T-helper 2 cell treated with Interferon-gamma antibody and Interleukin-4, amounts not matched to agents 100 ng/mL and 5 ng/mL, for 36 hours (primary cell): ENCODE measurements around the gene LRRC28. TPM values are rescaled to one million over a fixed set of nuclear protein-coding genes. Genes with fewer than 3 reads are reported as not detected.

Experiments
- intact Hi-C: fragments of 100-400 bp; cut with micrococcal nuclease; formaldehyde crosslinking; loops from one replicate; pipeline ENCODE4 v1.15.1; 2023
- total RNA-seq: library from RNA; stranded (reverse); gene quantifications from 2 replicates; pipeline ENCODE4 v1.2.3, GENCODE V29; 2022

LRRC28 gene
- total RNA-seq, 1 donor from 2014 or later = 19.8 TPM

- intact Hi-C loops = no loop called here
Observed at GRCh38 chr15:99303907-99304306, 52.6 kb downstream of the LRRC28 start.

GRCh38 chr15:99305761-99306505 is 54.7 kb downstream of the LRRC28 start:
- intact Hi-C loops = no loop called here

DNA sequence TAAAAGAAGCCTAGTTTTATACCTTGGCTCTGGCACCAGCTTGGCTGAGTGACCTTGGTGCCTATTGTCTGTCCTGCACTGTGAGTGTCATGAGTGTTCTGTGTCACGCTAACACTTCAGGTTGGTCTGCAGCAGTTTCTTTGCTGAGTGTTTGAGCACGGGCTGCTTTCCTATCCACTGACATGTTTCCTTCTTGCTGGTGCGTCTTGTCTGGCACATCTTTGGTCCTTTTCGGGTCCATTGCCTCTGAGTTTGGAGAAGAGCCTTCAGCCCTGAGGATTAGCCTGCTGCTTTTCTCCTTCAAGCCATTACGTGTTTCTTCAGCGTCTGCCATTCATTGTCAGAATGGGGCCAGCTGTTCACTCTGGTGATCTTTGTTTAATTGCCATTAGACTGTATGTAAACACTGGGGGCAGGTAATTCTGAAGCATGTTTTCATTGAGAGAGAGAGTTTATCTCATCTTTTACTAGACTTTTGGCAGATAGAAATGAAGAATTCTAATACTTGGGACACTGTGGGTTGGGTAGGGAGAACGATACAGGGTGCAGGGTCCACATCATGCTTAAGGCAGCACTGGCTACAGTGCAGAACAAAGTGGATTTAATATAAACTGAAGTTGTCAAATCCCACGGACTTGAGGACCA is 55.5 kb downstream of the LRRC28 start:
- intact Hi-C loops = no loop called here

- intact Hi-C loops = no loop called here
Observed at GRCh38 chr15:99307735-99308134, 56.5 kb downstream of the LRRC28 start.

GRCh38 chr15:99310745-99311144 is 59.5 kb downstream of the LRRC28 start:
- intact Hi-C loops = no loop called here

DNA sequence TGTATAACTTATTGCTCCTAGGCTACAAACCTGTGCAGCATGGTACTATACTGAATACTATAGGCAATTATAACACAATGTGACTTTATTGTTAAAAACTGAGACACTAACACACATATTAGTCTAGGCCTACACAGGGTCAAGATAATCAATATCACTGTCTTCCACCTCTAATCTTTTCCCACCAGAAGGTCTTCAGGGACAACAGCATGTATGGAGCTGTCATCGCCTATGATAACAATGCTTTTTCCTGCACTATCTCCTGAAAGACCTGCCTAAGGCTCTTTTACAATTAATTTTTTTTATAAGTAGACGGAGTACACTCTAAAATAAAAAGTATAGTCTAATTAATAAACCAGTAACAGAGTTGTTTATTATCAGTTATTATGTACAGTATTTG is 60.9 kb downstream of the LRRC28 start:
- intact Hi-C loops = no loop called here

DNA sequence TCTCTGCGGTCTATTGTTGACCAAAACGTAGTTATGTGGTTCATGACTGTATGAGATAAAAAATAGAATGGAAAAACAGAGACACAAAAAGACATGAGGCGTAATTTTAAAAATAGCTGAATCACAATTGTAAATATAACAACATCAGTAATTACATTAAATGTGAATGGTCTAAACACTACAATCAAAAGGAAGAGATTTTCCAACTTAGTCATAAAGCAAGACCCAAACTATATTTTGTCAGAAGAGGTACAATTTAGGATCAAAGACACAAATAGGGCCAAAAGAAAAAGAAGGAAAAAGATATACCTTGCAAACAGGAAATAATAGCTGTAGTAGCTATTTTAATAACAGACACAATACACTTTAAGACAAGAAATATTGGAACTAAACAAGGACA is 61.5 kb downstream of the LRRC28 start:
- intact Hi-C loops = no loop called here

DNA sequence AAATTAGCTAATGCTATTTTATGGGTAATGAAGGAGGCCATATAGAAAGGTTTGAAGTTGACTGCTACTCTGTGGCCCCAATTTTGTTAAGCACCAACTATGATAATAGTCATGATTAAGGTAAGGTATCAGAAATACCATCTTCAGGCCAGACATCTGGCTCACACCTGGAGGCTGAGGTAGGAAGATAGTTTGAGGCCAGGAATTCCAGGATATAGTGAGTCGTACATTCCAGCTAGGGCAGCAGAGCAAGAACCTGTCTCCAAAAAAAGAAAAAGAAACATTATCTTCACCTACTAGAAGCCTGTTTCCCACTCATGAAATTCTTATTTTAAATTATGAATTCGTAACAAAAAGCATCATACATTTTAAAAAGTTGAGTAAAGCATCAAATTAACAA is 64.4 kb downstream of the LRRC28 start:
- intact Hi-C loops = no loop called here

GRCh38 chr15:99320374-99321215 is 69.3 kb downstream of the LRRC28 start:
- intact Hi-C loops = no loop called here

DNA sequence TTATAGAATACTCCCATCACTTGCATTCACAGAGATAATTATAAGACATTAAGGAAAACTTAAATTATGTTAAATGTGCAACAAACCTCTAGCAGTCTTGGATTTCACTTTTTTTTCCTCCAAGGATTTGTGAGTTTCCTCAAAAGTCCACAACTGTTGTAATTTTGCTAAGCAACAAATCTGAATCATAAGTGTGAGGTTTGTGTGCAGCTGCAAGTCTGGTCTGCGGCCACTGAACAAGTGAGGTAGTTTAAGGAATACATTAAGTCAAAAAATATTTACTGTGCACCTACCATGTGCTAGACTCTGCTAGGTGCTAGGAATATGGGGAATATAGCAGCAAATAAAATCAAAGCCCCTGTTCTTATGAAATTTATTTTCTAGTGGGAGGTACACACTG is 70.2 kb downstream of the LRRC28 start:
- intact Hi-C loops = no loop called here

DNA sequence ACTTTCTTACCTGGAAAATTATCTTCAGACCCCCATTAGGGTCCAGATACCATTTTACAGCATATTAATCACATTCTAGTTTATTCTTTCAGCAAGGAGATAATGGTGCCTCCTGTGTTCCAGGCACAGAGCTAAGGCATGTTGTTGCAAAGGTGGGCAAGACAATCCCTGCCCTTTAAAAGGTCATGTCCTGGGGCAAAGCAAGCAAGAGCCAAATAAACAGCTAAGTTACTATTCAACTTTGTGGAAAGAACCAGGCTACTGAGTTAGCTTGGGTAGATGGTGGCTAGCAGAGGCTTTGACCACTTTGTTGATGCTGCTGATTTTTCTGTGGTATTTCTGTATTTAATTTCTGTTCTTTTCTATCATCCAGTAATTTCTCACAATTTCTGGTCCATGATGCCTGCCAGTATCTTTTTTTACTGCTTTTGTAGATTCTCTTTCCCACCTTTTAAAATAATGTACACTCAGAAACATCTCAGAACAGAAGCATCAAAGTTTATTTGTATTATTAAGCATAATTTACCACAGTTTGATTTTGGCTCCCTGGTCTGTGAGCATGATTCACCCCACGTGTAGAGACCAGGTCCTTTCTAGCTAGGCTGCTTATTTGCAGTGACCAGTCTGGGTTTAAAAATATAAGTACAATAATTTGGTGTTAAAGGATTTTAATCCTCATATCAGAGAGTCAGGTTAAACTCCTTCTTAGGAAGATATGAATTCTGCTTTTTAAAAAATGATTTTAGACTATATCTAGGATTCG is 71.5 kb downstream of the LRRC28 start:
- intact Hi-C loops = no loop called here

DNA sequence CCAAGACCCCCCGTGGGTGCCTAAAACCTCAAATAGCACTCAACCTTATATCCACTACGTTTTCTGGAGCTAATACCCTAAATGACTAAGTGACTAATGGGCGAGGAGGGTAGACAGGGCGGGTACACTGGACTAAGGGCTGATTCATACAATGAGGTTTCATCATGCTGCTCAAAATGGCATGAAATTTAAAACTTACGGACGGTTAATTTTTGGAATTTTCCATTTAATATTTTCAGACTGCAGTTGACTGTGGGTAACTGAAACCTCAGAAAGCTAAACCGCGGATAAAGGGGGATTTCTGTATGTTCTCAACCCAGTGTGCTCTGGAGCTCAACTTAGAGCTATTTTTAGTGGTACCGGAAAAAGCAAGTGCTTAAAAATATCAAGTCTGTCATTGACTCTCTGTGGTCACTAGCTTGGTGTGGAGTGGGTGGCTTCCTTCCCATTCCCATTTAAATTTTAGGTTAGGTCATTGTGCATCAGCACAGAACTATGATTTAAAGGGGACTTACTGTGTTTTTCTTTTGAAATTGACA is 72.9 kb downstream of the LRRC28 start:
- intact Hi-C loops = no loop called here

GRCh38 chr15:99324700-99325099 is 73.4 kb downstream of the LRRC28 start:
- intact Hi-C loops = no loop called here

DNA sequence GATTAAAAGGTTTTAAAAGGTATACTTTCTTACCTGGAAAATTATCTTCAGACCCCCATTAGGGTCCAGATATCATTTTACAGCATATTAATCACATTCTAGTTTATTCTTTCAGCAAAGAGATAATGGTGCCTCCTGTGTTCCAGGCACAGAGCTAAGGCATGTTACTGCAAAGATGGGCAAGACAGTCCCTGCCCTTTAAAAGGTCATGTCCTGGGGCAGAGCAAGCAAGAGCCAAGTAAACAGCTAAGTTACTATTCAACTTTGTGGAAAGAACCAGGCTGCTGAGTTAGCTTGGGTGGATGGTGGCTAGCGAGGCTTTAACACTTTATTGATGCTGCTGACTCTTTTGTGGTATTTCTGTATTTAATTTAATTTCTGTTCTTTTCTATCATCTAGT is 75.0 kb downstream of the LRRC28 start:
- intact Hi-C loops = no loop called here

- intact Hi-C loops = no loop called here
Observed at GRCh38 chr15:99328106-99329072, 77.1 kb downstream of the LRRC28 start.

GRCh38 chr15:99331381-99331780 is 80.1 kb downstream of the LRRC28 start:
- intact Hi-C loops = no loop called here

GRCh38 chr15:99333413-99333812 is 82.1 kb downstream of the LRRC28 start:
- intact Hi-C loops = no loop called here

- intact Hi-C loops = no loop called here
Observed at GRCh38 chr15:99333981-99334380, 82.7 kb downstream of the LRRC28 start.

DNA sequence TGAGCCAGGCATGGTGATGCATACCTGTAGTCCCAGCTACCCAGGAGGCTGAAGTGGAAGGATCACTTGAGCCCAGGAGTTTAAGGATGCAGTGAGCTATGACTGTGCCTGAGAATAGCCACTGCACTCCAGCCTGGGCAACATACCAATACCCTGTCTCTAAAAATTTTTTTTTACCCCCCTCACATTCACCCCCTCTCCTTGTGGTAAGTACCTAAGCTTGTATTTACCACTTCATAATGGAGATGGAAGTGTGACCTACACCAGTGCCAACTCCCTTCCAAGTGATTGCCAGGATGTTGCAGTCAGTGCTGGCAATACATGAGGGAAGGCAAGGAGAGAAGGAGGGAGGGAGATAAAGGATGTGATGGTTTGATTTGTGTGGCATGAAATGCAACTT is 84.2 kb downstream of the LRRC28 start:
- intact Hi-C loops = no loop called here

GRCh38 chr15:99336794-99337193 is 85.5 kb downstream of the LRRC28 start:
- intact Hi-C loops = no loop called here
